ENCODE results near the gene HEXIM2. TPM values are rescaled to one million over a fixed set of nuclear protein-coding genes. Genes with fewer than 3 reads are reported as not detected.

The HEXIM2 gene
- polyA plus RNA-seq, 1 of the 3 experiments (the other 2 are of a cell fraction) = 9.3 TPM

DNA sequence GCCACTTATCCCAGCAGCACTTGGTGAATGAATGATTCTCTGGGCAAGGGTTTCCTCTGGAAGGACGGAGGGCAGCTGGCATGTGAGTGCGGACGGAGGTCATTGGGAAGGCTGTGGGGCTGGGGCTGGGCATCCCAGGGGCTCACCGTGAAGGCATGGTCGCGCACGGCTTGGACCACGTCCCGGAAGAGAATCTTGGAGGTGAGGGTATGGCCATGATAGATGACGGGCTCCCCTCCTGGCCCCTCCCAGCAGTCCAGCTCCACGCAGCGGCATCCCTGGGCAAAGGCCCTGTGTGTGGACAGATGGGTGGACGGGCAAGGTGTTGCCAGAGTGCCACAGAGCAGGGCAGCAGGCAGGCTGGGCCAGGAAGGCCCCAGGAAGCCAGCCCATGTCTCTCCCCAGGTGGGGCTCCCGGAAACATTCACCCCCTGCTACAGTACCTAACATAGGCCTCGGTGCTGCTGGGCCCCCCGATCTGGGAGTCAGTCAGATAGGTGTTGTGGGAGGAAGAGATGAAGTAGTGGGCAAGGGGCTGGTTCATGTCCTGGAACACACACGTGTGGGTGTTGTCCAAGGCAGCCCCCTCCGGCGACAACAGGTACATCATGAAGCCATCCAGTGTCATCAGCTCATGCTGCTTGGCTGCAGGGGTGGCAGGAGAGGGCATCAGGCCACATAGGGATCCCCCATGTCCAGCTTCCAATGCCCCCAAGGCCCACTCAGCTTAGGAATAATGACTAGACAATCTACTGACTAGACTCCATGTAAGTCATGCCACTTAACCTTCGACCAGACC lies 43.6 kb upstream of the HEXIM2 start:
- peaks cover 2 to 28% of the 10 kb centered on the region in 2 experiments; a peak in 2 of 4 replicates for H3K4me1 ChIP-seq (ENCODE audit: control insufficient read depth in 1 of 2, insufficient read depth in 2 of 2, low read depth in 1 of 2, low read length in 1 of 2)
- H3K27ac ChIP-seq (ENCODE audit: low read depth in 2 of 2, low read length in 1 of 2) = no peak overlapping the region
- peaks cover 18% of the 10 kb centered on the region for H3K79me2 ChIP-seq (ENCODE audit: insufficient read depth)
- no peaks in the 10 kb centered on the region for H3K27me3 ChIP-seq (ENCODE audit: insufficient read depth)
- TF ChIP-seq JUND (IDR thresholded peaks at IDR 0.05) = no peak
- TF ChIP-seq RAD21 (IDR thresholded peaks at IDR 0.05; ENCODE audit: low read length) = no peak
- no peak overlapping the region for H3K4me2 ChIP-seq
- ChIA-PET POLR2A (no interaction called here), CTCF (interaction anchor here (0.9 to 9.1 kb wide), 9 partner anchors 13 to 198 kb away, joined by 3 to 169 read pairs (median 5); partner anchors contain the start of genes ACBD4 and PLCD3)
- H3K36me3 ChIP-seq (replicated peaks in 1 of 2; ENCODE audit: control insufficient read depth in 1 of 2, insufficient read depth in 2 of 2, low read length in 1 of 2) = peaks cover 5 to 14% of the 10 kb centered on the region in 2 experiments
- no peaks in the 10 kb centered on the region for H3K9me3 ChIP-seq
- no peaks in the 10 kb centered on the region for H3K9me2 ChIP-seq
- no peak overlapping the region for H2AFZ ChIP-seq (ENCODE audit: low read depth)
- H3K4me3 ChIP-seq (ENCODE audit: low read depth in 2 of 2, low read length in 1 of 2) = no peak overlapping the region
- H3F3A ChIP-seq (replicated peaks; ENCODE audit: insufficient read depth) = no peaks in the 10 kb centered on the region
- H4K20me1 ChIP-seq (ENCODE audit: insufficient read depth) = no peaks in the 10 kb centered on the region
- no peak for DNase-seq
- 96% methylated on average over 11 of the region's 20 CpGs for WGBS (ENCODE audit: low lambda C conversion rate)
- H3K9ac ChIP-seq = no peak overlapping the region

- Histone ChIP-seq H3K4me1 (ENCODE audit: control insufficient read depth in 1 of 2, insufficient read depth in 2 of 2, low read depth in 1 of 2, low read length in 1 of 2) (peaks cover 8 to 29% of the 10 kb centered on the region in 2 experiments; a peak in 3 of 4 replicates), H3K27me3 (ENCODE audit: insufficient read depth) (no peaks in the 10 kb centered on the region), H3K36me3 (replicated peaks in 1 of 2; ENCODE audit: control insufficient read depth in 1 of 2, insufficient read depth in 2 of 2, low read length in 1 of 2) (peaks cover 5 to 14% of the 10 kb centered on the region in 2 experiments), H4K20me1 (ENCODE audit: insufficient read depth) (no peaks in the 10 kb centered on the region), H3K9ac (no peak overlapping the region), H3K27ac (ENCODE audit: low read depth in 2 of 2, low read length in 1 of 2) (no peak overlapping the region), H3K9me3 (no peaks in the 10 kb centered on the region), H3F3A (replicated peaks; ENCODE audit: insufficient read depth) (no peaks in the 10 kb centered on the region), H3K4me3 (ENCODE audit: low read depth in 2 of 2, low read length in 1 of 2) (no peak overlapping the region), H3K79me2 (ENCODE audit: insufficient read depth) (peaks cover 24% of the 10 kb centered on the region), H2AFZ (ENCODE audit: low read depth) (no peak overlapping the region), H3K9me2 (no peaks in the 10 kb centered on the region), H3K4me2 (no peak overlapping the region)
- CTCF ChIA-PET = interaction anchor here (1.0 to 9.1 kb wide), 6 partner anchors 10 to 199 kb away, joined by 3 to 169 read pairs (median 6); partner anchors contain the start of genes ACBD4, HEXIM2 and PLCD3
- POLR2A ChIA-PET = interaction anchor here (1.5 kb wide), 1 partner anchor 198 kb away, joined by 3 read pairs; no protein-coding TSS in a partner anchor
- DNase-seq = no peak
- no peak for TF ChIP-seq MAX (IDR thresholded peaks at IDR 0.05; ENCODE audit: low read depth)
- 95% methylated on average over 17 of the region's 23 CpGs for WGBS (ENCODE audit: low lambda C conversion rate)
Observed at GRCh38 chr17:45118691-45119090, 43.0 kb upstream of the HEXIM2 start.

DNA sequence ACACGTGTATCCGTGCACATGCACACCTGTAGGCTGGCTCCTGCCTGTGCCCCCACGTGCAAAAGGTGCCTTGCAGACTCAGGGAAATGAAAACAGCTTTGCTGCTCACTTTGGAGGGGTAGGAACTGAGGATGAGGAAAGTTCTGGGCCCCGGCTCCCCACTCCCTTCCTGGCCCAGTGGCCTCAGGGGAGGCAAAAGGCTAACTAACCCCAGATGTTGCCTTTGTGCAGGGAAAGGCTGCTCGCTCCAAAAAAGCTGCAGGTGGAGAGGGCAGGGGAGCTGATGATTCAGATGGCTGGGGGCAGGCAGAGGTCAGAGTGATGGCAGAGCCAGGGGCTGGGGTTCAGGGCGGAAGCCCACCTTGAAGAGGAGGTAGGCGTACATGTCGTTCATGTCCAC lies 41.7 kb upstream of the HEXIM2 start:
- H3K36me3 ChIP-seq (replicated peaks in 1 of 2; ENCODE audit: control insufficient read depth in 1 of 2, insufficient read depth in 2 of 2, low read length in 1 of 2) = peaks cover 5 to 10% of the 10 kb centered on the region in 2 experiments
- no peaks in the 10 kb centered on the region for H3K9me3 ChIP-seq
- no peak overlapping the region for H3K4me3 ChIP-seq (ENCODE audit: low read depth in 2 of 2, low read length in 1 of 2)
- no peak overlapping the region for H3K9ac ChIP-seq
- DNase-seq = peak; percentile 73
- H3K9me2 ChIP-seq = no peaks in the 10 kb centered on the region
- H2AFZ ChIP-seq (ENCODE audit: low read depth) = no peak overlapping the region
- no peaks in the 10 kb centered on the region for H4K20me1 ChIP-seq (ENCODE audit: insufficient read depth)
- no peak overlapping the region for H3K4me2 ChIP-seq
- WGBS (ENCODE audit: low lambda C conversion rate) = 74% methylated on average over 8 of the region's 8 CpGs
- no peak overlapping the region for H3K27ac ChIP-seq (ENCODE audit: low read depth in 2 of 2, low read length in 1 of 2)
- H3F3A ChIP-seq (replicated peaks; ENCODE audit: insufficient read depth) = peaks cover 8% of the 10 kb centered on the region
- TF ChIP-seq EP300 (IDR thresholded peaks at IDR 0.05; ENCODE audit: borderline replicate concordance in 1 of 2, low read depth in 1 of 2, low read length in 1 of 2) = peak in 1 of 2 experiments; percentile 28; a peak in 1 of 4 replicates
- TF ChIP-seq GATA2 (CRISPR knock-in tag; IDR thresholded peaks at IDR 0.05) = 0 out of 2 replicates have a peak, but pooled peaks have one; percentile 11
- no peak for TF ChIP-seq CHD2 (IDR thresholded peaks at IDR 0.05; ENCODE audit: low read length, partially characterized antibody)
- peak; percentile 19; the same call in 1 of the 2 replicates for TF ChIP-seq TCF12 (IDR thresholded peaks at IDR 0.05)
- no peaks in the 10 kb centered on the region for H3K27me3 ChIP-seq (ENCODE audit: insufficient read depth)
- CTCF ChIA-PET = interaction anchor here (0.8 to 9.1 kb wide), 7 partner anchors 11 to 241 kb away, joined by 3 to 169 read pairs (median 6); partner anchors contain the start of genes ACBD4 and PLCD3
- peaks cover 35% of the 10 kb centered on the region for H3K79me2 ChIP-seq (ENCODE audit: insufficient read depth)
- POLR2A ChIA-PET = interaction anchor here (1.2 to 1.5 kb wide), 2 partner anchors 29 to 200 kb away, joined by 3 to 9 read pairs; partner anchors contain the start of gene HEXIM1
- peaks cover 18 to 29% of the 10 kb centered on the region in 2 experiments; a peak in 3 of 4 replicates for H3K4me1 ChIP-seq (ENCODE audit: control insufficient read depth in 1 of 2, insufficient read depth in 2 of 2, low read depth in 1 of 2, low read length in 1 of 2)
